ENCODE results near the gene EIF4E1B.

DNA sequence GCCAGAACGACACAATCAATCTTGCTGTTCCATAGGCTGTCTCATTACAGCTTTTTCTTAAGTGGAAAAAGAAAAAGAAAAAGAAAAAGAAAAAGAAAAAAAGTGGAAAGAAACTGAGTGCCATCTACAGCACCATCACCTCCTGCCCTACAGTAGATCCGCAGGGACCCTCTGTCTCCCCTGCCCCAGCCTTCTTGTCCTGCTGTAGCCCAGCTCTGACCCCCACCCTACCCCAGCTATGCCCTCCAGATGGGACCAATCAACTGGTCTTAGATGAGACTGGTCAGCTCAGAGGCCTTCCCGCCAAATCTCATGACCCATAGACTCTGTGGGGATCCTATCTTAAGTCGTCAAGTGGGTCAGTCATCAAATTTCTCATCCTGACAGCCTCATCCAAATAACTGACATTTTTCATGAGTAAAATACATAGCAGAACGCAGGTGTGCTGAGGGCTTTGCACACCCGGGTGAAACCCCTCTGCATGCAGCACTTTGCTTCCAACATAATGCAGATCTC is 51.6 kb downstream of the EIF4E1B start:
- TF ChIP-seq, protein P1, sequence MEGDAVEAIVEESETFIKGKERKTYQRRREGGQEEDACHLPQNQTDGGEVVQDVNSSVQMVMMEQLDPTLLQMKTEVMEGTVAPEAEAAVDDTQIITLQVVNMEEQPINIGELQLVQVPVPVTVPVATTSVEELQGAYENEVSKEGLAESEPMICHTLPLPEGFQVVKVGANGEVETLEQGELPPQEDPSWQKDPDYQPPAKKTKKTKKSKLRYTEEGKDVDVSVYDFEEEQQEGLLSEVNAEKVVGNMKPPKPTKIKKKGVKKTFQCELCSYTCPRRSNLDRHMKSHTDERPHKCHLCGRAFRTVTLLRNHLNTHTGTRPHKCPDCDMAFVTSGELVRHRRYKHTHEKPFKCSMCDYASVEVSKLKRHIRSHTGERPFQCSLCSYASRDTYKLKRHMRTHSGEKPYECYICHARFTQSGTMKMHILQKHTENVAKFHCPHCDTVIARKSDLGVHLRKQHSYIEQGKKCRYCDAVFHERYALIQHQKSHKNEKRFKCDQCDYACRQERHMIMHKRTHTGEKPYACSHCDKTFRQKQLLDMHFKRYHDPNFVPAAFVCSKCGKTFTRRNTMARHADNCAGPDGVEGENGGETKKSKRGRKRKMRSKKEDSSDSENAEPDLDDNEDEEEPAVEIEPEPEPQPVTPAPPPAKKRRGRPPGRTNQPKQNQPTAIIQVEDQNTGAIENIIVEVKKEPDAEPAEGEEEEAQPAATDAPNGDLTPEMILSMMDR (IDR thresholded peaks at IDR 0.05; ENCODE audit: low read depth, low read length) = no peak
- TF ChIP-seq POLR2A (IDR thresholded peaks at IDR 0.05; ENCODE audit: extremely low read depth, insufficient read length) = no peak
- TF ChIP-seq, protein P2, sequence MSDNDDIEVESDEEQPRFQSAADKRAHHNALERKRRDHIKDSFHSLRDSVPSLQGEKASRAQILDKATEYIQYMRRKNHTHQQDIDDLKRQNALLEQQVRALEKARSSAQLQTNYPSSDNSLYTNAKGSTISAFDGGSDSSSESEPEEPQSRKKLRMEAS (IDR thresholded peaks at IDR 0.05; ENCODE audit: low read depth, low read length) = no peak
- TF ChIP-seq MYC (IDR thresholded peaks at IDR 0.05; ENCODE audit: low read depth, low read length) = no peak

Measured in NB4 (cell line).